Ramos (cell line): ENCODE results near the gene NRG4.
"Not testable (repeated sequence)": the region's sequence is repeated elsewhere in the genome, so short reads cannot be mapped to it uniquely, and the experiment has no call there.

Source experiments
- in situ Hi-C: fragments of 300-500 bp; cut with MboI; formaldehyde crosslinking; loops from one replicate; pipeline ENCODE4 v1.14.3; 2022; ENCODE audit warnings: low sequenced_read_pairs; ENCODE audit not compliant: unreplicated experiment

NRG4 gene

DNA sequence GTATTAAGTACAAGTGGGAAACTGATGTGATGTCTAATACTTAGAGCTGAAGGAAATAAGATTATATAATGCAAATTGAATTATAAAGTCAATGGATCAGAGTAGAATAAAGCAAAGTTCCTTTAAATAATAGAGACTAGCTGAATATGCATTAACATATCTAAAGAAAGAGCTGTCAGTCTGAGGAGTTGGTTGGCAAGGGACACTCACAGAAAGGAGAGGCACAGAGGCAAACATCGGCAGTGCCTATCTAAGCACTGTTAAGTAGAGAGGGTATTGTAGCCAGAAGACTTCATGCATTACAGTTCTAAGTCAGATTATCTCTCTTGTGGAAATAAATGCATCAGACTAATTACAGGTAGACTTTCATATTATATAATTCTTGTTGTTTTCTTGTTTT lies 16.6 kb downstream of the NRG4 start:
- in situ Hi-C loops = no loop called here

DNA sequence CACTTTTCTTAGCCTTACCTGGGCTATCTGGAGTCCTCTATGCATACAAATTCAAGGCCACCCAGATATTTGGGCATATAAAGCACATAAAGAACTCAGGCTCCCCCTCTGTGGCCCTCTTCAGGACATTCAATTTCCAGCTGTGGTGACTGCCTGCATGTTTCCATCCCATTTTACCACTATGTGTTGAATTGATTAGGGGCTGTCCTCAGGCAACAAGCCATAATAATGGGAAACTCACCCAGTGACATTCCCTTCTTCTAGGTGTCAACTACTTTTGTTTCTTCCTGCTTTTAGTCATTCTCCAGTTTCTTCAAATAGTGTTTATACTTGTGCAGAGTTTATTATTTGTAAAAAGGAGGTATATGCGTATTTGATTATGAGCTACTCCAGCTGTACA lies 18.0 kb downstream of the NRG4 start:
- in situ Hi-C loops = no loop called here

DNA sequence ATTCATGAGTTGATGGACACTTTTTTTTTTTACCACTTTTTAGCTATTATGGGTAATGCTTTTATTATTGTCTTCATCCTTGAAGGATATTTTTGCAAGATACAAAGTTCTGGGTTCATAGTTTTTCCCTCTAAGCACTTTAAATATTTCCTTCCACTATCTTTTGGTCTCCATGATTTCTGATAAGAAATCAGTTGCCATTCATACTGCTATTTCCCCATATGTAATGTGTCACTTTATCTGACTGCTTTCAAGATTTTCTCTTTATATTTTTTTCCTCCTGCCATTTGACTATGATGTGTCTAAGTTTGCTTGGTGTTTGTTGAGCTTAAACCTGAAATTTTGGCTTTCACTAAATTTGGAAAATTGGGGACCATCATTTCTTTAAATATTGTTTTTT lies 19.3 kb downstream of the NRG4 start:
- in situ Hi-C loops = no loop called here

DNA sequence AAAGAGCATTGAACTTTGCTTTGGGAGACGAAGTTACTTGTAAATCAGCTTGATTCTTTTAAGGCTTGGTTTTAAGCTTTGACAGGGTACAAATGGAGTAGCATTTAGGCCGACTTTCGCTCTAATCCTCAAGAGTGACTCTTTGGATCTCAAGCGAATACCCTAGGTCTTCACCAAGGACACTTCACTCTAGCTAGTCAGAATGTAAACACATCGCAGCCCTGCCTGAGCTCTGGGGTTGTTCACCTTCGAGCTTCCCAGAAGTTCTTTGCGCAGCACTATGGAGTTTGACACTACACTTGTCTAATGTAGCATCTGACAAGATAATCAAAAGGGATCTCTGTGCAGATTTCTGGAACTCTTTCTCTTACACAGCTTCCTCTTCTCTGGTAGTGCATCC lies 22.3 kb downstream of the NRG4 start:
- in situ Hi-C loops = no loop called here

DNA sequence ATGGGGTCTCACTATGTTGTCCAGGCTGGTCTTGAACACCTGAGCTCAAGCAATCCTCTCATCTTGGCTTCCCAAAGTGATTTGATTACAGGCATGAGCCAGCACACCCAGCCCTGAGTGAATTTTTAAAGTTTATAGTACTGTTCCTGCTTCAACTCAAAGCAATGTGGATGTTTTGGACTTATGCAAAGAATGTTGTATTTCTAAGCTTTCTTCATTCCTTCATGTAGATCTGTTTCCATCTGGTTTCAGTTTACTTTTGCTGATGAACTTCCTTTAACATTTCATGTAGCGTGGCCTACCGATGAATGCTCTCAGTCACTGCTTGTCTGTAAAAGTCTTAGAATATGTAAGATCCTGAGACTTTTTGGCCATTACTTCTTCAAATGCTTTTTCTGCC lies 23.2 kb downstream of the NRG4 start:
- in situ Hi-C loops = no loop called here

DNA sequence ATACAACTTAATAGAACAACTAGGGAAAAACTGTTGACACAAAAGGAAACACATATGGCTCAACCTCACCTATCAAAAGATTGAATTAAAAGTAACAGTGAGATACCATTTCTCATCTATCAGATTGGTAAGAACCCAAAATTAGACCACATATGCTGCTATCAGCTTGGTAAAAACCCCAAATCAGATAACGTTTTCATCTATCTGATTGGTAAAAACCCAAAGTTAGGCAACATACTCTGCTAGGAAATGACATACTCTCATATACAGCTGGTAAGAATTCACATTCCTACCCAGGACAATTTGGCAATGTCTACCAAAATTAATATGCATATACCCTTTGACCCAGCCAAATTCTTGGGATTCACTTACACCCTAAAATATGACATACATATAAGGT lies 26.3 kb downstream of the NRG4 start:
- in situ Hi-C loops = no loop called here

DNA sequence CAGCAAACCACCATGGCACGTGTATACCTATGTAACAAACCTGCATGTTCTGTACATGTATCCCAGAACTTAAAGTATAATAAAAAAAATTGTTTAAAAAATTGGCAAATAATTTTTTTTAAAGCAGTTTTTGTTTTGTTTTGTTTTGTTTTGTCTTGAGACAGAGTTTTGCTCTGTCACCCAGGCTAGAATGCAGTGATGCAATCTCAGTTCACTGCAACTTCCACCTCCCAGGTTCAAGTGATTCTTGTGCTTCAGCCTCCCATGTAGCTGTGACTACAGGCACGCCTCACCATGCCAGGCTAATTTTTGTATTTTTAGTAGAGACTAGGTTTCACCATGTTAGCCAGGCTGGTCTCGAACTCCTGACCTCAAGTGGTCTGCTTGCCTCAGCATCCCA lies 27.5 kb downstream of the NRG4 start:
- in situ Hi-C loops = not testable (repeated sequence)

DNA sequence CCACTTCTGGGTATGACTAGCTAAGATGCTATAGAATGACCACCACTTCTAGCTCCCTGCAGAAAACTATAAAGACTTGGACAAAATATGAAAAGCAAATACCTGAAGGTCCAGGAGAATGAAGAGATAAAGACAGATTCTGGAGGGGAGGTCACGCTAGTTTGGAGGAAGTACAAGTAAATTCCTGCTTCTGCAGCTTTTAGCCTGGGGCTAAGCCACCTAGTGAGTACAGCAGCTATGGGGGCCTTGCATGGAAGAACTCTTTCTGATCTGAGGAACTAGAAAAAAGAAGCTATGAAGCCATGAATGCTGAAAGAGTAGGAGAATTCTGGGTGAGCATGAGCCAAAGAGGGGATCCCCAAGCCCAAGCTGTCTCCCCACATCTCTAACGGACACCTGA lies 29.8 kb downstream of the NRG4 start:
- in situ Hi-C loops = no loop called here

DNA sequence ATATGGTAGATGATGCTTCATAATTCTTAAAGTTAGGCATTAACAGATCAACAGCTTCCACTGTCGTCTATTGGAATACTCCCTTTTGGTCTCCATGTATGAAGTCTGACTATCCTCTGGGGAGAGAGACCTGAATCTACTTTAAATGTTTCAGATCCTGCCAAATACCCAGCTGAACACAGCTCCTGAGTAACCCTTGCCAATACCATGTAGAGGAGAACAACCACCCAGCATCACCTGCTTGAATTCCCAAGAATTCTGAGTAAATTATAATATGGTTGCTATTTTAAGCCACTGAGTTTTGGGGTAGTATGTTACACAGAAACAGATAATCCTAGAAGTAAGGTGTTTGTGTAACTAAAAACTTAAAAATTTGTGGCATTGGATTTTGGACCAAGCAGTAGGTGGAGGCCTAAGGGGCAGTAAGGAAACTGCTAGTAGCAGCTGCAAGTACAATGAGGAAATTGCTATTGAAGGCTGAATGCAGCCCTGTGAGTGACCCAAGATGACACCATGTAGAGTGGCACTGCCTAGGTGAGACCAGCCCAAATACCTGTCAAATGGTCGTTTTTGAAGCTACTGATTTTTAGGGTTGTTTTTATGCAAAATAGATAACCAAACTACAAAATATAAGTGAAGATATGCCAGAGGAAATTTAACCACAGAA lies 30.9 kb downstream of the NRG4 start:
- in situ Hi-C loops = no loop called here

DNA sequence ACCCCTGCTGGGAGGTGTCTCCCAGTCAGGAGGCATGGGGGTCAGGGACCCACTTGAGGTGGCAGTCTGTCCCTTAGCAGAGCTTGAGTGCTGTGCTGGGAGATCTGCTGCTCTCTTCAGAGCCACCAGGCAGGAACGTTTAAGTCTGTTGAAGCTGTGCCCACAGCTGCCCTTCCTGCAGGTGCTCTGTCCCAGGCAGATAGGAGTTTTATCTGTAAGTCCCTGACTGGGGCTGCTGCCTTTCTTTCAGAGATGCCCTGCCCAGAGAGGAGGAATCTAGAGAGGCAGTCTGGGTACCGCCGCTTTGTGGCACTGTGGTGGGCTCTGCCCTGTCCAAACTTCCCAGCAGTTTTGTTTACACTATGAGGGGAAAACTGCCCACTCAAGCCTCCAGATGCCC lies 35.5 kb downstream of the NRG4 start:
- in situ Hi-C loops = not testable (repeated sequence)

DNA sequence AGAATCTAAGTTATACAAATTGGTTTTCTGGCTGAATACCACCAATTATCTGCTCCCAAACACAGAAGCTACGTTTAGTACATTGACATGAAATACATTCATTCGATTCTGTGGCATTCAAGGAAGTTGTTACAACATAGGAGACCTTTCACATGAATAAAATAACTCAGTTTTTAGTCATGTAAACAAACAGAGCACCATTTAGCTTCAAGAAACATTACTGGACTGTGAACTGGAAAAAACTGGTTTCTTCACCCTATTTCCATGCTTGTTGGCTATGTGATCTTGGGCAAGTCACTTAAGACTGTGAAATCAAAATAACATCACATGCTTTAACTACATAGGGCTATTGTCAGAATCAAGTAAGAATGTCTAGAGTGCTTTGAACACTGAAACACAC lies 46.2 kb downstream of the NRG4 start:
- in situ Hi-C loops = no loop called here

DNA sequence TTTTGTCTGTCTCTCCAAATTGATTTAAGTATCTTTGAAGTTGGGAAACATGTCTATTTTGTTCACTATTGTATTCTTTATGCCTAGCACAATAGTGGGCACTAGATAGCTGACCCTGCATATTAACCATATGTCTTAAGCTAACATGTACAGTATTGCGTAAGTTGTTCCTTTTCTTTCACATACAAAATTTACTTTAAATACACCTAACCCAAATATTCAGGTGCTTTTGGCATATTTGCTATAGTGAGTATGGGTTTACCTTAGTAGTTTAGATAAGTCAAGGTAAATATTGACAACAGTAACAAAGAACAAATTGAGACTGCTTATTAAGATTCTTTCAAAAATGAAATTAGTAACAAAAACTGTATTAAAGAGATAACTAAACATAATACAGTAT lies 50.9 kb downstream of the NRG4 start:
- in situ Hi-C loops = no loop called here

DNA sequence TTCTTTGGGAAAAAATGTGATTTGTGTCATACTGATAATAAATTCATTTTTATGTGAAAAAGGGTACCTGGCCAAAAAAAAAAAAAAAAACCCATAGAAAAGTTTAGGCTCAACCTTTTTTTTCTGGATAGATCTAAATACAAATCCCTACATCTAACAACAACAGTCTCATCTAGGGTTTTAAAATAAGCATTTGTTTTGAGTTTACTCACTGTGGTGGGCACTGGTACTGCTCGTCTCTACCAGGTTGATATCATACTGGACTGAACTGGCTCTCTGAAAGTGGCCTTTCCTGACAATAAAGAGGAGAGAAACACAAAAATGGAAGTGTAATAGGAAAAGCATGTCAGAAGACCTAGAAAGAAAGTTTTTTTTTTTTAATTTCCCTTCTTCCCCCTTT lies 56.5 kb downstream of the NRG4 start:
- in situ Hi-C loops = no loop called here

DNA sequence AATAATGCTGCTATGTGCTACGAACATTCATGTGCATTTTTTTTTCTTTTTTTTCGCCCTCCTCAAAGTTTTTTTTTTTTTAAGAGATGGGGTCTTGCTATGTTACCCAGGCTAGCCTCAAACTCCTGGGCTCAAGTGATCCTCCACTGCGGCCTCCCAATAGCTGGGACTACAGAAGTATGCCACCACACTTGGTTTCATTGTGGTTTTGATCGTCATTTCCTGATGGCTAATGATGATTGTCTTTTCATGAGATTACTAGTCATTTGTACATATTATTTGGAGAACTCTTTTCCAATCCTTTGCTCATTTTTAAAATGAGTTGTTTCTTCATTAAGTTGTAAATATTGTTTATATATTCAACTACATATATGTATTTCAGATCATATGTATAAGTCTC lies 59.7 kb downstream of the NRG4 start:
- in situ Hi-C loops = no loop called here

DNA sequence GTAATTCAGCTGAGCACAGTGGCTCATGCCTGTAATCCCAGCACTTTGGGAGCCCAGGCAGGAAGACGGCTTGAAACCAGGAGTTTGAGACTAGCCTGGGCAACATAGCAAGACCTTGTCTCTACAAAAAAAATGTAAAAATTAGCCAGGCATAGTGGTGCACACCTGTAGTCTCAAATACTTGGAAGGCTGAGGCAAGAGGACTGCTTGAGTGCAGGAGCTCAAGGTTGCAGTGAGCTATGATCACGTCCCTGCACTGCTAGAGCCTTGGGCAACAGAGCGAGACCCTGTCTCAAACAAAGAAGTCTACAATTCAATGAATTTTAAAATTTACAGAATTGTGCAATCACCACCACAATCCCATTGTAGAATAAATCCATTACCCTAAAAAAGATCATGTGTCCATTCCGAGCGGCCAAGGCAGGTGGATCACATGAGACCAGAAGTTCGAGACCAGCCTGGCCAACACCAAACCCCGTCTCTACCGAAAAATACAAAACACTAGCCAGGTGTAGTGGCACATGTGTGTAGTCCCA lies 63.4 kb downstream of the NRG4 start:
- in situ Hi-C loops = no loop called here

DNA sequence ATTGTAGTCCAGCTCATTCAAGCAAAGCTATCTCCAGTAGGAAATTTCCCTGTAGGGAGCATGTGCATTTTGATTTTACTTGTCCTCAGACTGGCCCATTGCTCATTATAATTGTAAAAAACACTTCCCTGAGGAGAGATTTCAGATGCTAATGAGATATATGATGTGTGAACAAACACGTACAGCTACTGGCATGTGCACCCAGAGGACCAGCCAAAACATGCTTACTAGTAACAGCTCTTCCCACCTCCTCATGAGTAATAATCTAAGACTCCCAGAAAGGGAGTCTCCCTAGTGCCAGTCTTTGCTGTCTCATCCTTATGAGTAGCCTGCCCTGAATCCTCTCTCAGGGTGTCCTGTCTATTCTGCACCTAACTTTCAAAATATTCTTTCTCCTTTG lies 65.1 kb downstream of the NRG4 start:
- in situ Hi-C loops = no loop called here

DNA sequence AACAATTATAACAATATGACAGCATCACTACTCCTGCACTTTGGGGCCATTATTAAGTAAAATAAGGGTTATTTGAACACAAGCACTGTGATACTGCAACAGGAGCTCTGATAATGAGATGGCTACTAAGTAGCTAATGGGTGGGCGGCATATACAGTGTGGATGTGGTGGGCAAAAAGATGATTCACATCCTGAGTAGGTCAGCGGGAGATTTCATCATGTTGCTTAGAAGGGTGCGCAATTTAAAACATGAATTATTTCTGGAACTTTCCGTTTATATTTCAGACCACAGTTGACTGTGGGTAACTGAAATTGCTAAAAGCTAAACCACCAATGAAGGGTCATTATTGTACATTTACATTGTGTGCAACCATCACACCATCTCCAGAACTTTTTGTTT lies 66.3 kb downstream of the NRG4 start:
- in situ Hi-C loops = no loop called here

DNA sequence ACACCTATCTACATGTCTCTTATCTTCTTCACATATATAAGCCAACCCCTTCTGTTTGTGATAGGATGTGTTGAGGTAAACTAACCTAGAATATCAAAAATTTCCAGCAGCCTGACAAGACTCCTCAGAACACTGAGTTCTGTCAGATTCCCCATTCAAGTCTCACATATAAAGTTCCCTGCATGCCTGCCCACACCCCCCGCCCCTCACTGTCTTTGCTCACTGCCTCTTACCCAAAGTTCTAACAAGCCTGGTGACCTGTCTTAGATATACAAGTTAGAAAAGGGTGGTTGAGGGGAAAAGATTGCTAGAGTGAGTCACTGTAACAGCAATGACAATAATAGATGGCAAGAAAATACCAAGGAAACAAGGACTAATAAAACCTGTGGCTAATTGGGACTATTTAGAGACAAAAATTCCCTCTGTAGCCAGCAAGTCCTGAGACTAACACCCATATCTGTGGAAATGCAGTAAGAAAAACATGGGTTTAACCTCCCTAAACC lies 68.5 kb downstream of the NRG4 start:
- in situ Hi-C loops = no loop called here

DNA sequence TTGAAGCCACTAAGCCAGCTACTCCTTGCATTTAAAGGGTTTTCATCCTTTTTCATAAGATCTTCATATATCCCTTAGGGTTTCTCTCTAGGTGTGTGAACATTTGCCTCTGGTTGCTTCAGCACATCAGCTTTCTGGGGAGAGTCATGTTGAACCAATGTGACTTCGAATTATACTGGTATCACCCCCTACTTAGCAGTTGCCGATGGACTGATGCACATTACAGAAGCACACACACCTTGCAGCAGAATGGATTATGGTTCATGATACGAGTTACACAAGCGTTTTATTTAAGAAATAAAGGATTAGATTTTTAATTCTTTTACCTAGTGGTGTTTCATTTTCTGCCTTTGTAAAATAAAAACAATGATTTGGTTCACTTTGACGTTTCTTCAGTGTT lies 69.0 kb downstream of the NRG4 start:
- in situ Hi-C loops = no loop called here

DNA sequence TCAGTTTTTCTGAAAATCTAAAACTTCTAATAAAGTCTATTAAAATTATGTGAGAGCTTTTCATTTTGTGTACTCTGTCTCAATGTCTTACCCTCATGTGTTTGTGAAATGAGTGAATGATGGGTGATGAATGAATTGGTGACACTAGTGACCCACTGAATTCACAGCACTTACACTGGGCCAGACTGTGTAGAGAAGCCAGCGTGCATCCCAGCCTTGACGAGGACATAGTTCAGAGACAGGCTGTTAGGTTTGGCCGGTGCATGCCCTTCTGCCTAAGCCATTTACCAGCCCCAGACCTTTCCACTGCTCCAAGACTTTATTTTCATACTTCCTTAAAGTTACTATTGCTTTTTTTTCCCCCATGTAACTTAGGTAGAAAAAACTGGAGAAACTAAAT lies 69.8 kb downstream of the NRG4 start:
- in situ Hi-C loops = no loop called here

DNA sequence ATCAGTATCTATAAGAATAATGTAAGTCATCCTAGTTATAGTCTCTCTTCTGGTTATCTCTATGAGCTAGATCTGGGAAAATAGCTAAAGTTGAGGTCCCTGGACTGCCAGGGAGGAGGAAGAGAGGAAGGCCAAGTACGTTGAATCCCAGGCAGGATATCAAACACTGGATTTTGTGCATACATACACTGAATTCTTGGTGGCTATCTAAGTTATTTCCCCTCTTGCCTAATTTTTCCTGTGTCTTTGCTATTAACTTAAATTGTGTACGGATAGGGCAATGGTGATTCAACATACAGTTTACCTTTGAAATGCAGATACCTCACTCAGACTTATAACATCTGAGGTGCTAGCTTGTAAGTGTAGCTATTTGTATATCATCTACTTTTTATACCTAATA lies 81.4 kb downstream of the NRG4 start:
- in situ Hi-C loops = no loop called here

DNA sequence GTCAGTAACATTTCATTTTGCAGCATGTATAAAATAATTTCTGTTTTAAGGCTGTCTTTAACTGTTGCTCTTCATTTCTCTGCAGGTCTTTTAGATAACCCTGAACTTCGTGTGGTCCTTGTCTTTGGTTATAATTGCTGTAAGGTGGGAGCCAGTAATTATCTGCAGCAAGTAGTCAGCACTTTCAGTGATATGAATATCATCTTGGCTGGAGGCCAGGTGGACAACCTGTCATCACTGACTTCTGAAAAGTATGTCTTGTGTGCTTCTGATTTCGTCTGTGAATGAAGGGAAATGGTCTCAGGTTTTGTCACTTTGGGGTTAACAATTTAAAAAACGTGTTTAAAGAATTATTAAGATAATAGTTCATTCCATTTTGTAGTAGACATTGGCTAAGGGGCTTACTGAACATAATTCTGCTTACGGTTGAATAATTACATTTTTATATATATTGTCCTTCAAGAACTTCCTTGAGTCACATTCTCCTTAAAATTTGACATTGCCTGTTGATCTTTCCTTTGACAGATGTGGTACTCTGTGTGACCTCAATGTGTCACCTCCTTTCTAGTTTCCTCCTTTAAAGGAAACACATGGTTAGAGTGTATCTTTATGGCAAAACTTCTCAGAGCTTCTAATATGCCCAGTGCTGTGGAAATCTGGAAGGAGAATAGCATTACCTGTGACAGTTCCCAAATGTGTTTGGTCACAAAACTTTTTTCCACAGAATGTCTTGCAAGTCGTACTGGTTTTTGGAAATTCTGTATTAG lies 82.2 kb downstream of the NRG4 start:
- in situ Hi-C loops = no loop called here
